ENCODE data around the gene IQCH. TPM values are rescaled to one million over a fixed set of nuclear protein-coding genes. Genes with fewer than 3 reads are reported as not detected.

The IQCH gene
- total and polyA plus RNA-seq, 10 donors: 0.12 to 2.3 (median 1.3) TPM

- H3K27me3 ChIP-seq (replicated peaks in 1 of 7): no peaks in the 10 kb centered on the region
- WGBS, 5 donors: 93 to 99% (median 97%) methylated on average over 3 of the region's 3 CpGs
- H3K9me3 ChIP-seq: no peaks in the 10 kb centered on the region
- no peaks in the 10 kb centered on the region for H3K36me3 ChIP-seq
- no peak for TF ChIP-seq POLR2A (IDR thresholded peaks at IDR 0.05)
- no peak for TF ChIP-seq POLR2AphosphoS5 (IDR thresholded peaks at IDR 0.05)
- no peak for TF ChIP-seq CTCF (IDR thresholded peaks at IDR 0.05 in 8 of 11, conservative IDR thresholded peaks at IDR 0.05 in 3 of 11)
- H3K27ac ChIP-seq: no peak overlapping the region
- no peaks in the 10 kb centered on the region for H3K4me1 ChIP-seq
- H3K4me3 ChIP-seq: no peak overlapping the region
- intact Hi-C loops (cut with DNase I; ENCODE audit: low total_unique reads): no loop called here
- DNase-seq: no peak
These were observed 65.4 kb downstream of the IQCH start for GRCh38 chr15:67319961-67320360.

- Histone ChIP-seq H3K4me1 (no peaks in the 10 kb centered on the region), H3K9me3 (peaks cover 0 to 1% (median 0%) of the 10 kb centered on the region in 8 donors), H3K4me3 (no peak overlapping the region), H3K27me3 (replicated peaks in 1 of 7) (no peaks in the 10 kb centered on the region), H3K27ac (no peak overlapping the region), H3K36me3 (no peaks in the 10 kb centered on the region)
- DNase-seq: no peak
- intact Hi-C loops (cut with DNase I; ENCODE audit: low total_unique reads): no loop called here
- TF ChIP-seq POLR2A (IDR thresholded peaks at IDR 0.05): no peak
- no peak for TF ChIP-seq POLR2AphosphoS5 (IDR thresholded peaks at IDR 0.05)
- no peak for TF ChIP-seq CTCF (IDR thresholded peaks at IDR 0.05 in 8 of 11, conservative IDR thresholded peaks at IDR 0.05 in 3 of 11)
These were observed 66.8 kb downstream of the IQCH start for GRCh38 chr15:67321352-67321751.

GRCh38 chr15:67322481-67322880 is 67.9 kb downstream of the IQCH start:
- H3K27ac ChIP-seq: no peak overlapping the region
- DNase-seq: no peak
- H3K4me3 ChIP-seq: no peak overlapping the region
- intact Hi-C loops (cut with DNase I; ENCODE audit: low total_unique reads): no loop called here
- TF ChIP-seq POLR2A (IDR thresholded peaks at IDR 0.05) (no peak), CTCF (IDR thresholded peaks at IDR 0.05 in 8 of 11, conservative IDR thresholded peaks at IDR 0.05 in 3 of 11) (no peak), POLR2AphosphoS5 (IDR thresholded peaks at IDR 0.05) (no peak)
- 75 to 93% (median 81%) methylated on average over 4 of the region's 4 CpGs for WGBS, 5 donors
- H3K4me1 ChIP-seq: no peaks in the 10 kb centered on the region
- peaks cover 0 to 13% (median 11%) of the 10 kb centered on the region in 8 donors for H3K9me3 ChIP-seq
- H3K36me3 ChIP-seq: no peaks in the 10 kb centered on the region
- H3K27me3 ChIP-seq (replicated peaks in 1 of 7): no peaks in the 10 kb centered on the region

- H3K27me3 ChIP-seq (replicated peaks in 1 of 7): no peaks in the 10 kb centered on the region
These were observed 72.7 kb downstream of the IQCH start for GRCh38 chr15:67327312-67327711.

More at GRCh38 chr15:67327312-67327711, 72.7 kb downstream of the IQCH start:
- TF ChIP-seq CTCF (IDR thresholded peaks at IDR 0.05 in 8 of 11, conservative IDR thresholded peaks at IDR 0.05 in 3 of 11) (no peak), POLR2A (IDR thresholded peaks at IDR 0.05) (no peak), POLR2AphosphoS5 (IDR thresholded peaks at IDR 0.05) (no peak)
- intact Hi-C loops (cut with DNase I; ENCODE audit: low total_unique reads): no loop called here
- H3K4me3 ChIP-seq: no peak overlapping the region
- WGBS, 5 donors: 79 to 94% (median 83%) methylated on average over 1 of the region's 1 CpG
- no peaks in the 10 kb centered on the region for H3K36me3 ChIP-seq
- no peak overlapping the region for H3K27ac ChIP-seq
- DNase-seq: no peak
- peaks cover 0 to 20% (median 16%) of the 10 kb centered on the region in 8 donors for H3K9me3 ChIP-seq
- no peaks in the 10 kb centered on the region for H3K4me1 ChIP-seq
